Spleen (tissue), 11 donors: Measurements from ENCODE around the gene CNKSR3. TPM values are rescaled to one million over a fixed set of nuclear protein-coding genes. Genes with fewer than 3 reads are reported as not detected.

Experiments
- DNase-seq: peaks from one replicate; pipeline ENCODE4 v3.0.0-alpha.2; 2020
- H3K27ac ChIP-seq, 8 donors: fragments of 200-600 bp; sonication (generic) in 7 of 8; 1 replicate in 4 of 8; 2 replicates in 4 of 8; pipeline versions ENCODE4 v1.5.0 to v1.8.0; 2016 to 2021; ENCODE audit warnings: inconsistent platforms in 4 of 8, mild to moderate bottlenecking in 4 of 8, moderate library complexity in 1 of 8
- H3K27me3 ChIP-seq, 7 donors: fragments of 200-600 bp; sonication (generic) in 6 of 7; replicated peaks in 1 of 7; 1 replicate in 4 of 7; 2 replicates in 3 of 7; pipeline versions ENCODE4 v1.5.0 to v1.8.0; 2016 to 2021; ENCODE audit warnings: inconsistent platforms in 3 of 7, mild to moderate bottlenecking in 1 of 7
- H3K36me3 ChIP-seq, 6 donors: fragments of 200-600 bp; sonication (generic) in 5 of 6; 1 replicate in 4 of 6; 2 replicates in 2 of 6; pipeline versions ENCODE4 v1.5.0 to v1.8.0; 2016 to 2021; ENCODE audit warnings: inconsistent platforms in 2 of 6
- H3K4me1 ChIP-seq, 6 donors: fragments of 200-600 bp; sonication (generic) in 5 of 6; 1 replicate in 3 of 6; 2 replicates in 3 of 6; pipeline versions ENCODE4 v1.5.0 to v1.8.0; 2016 to 2021; ENCODE audit warnings: inconsistent platforms in 3 of 6
- H3K4me3 ChIP-seq, 8 donors: fragments of 200-600 bp; sonication (generic) in 7 of 8; 1 replicate in 4 of 8; 2 replicates in 4 of 8; pipeline versions ENCODE4 v1.5.0 to v1.8.0; 2016 to 2021; ENCODE audit warnings: inconsistent platforms in 4 of 8, mild to moderate bottlenecking in 4 of 8, moderate library complexity in 2 of 8
- H3K9me3 ChIP-seq, 8 donors: fragments of 200-600 bp; sonication (generic) in 7 of 8; 1 replicate in 4 of 8; 2 replicates in 4 of 8; pipeline versions ENCODE4 v1.5.0 to v1.8.0; 2016 to 2021; ENCODE audit warnings: inconsistent platforms in 4 of 8
- CTCF ChIP-seq, 11 experiments: fragments of 200-600 bp in 7 of 11; fragments of 450-650 bp in 4 of 11; sonication (generic) in 4 of 11; IDR thresholded peaks in 8 of 11; conservative IDR thresholded peaks in 3 of 11; 1 replicate in 7 of 11; 2 replicates in 4 of 11; pipeline versions ENCODE4 v1.4.0 to v1.8.0; 2016 to 2021; ENCODE audit warnings: antibody characterized with exemption in 11 of 11, inconsistent platforms in 4 of 11, mild to moderate bottlenecking in 1 of 11
- POLR2A ChIP-seq, 3 donors: fragments of 450-650 bp; IDR thresholded peaks; one replicate each; pipeline ENCODE4 v1.5.1; 2017; ENCODE audit warnings: antibody characterized with exemption in 3 of 3, mild to moderate bottlenecking in 1 of 3
- POLR2AphosphoS5 ChIP-seq, 3 donors: sonication (generic); formaldehyde crosslinking; IDR thresholded peaks; one replicate each; pipeline ENCODE4 v1.5.1; 2017; ENCODE audit warnings: antibody characterized with exemption in 3 of 3
- WGBS, 5 donors: extraction: QIAGEN DNeasy Blood & Tissue Kit in 3 of 5; methylation state at CpG; one replicate each; pipeline versions ENCODE4 v1.1.5 to v1.1.7; 2013 to 2018; 5-methylcytosine and 5-hydroxymethylcytosine counted together
- intact Hi-C: fragments of 100-400 bp; cut with DNase I; formaldehyde crosslinking; loops from one replicate; pipeline ENCODE4 v1.15.0; 2023; ENCODE audit warnings: low total_unique reads
- polyA plus RNA-seq, 3 donors: library from polyadenylated mRNA; stranded (reverse); fragments of 200-250 nt; gene quantifications; one replicate each; pipeline ENCODE4 v1.2.1, GENCODE V29; 2013
- total RNA-seq, 7 donors: library from RNA; depleted of rRNA in 3 of 7; stranded (reverse); fragments of >200 nt in 3 of 7; fragmentation: NEBNext Ultra II Directional in 4 of 7; extraction: Animal tissue kit (Norgen Biotek cat#: 25700) in 4 of 7; gene quantifications; one replicate each; pipeline versions ENCODE4 v1.1.0 to v1.2.1, GENCODE V29; 2016 to 2021
- donor health status: healthy with polysubstance abuse.
- donor health status: DM: no; HTN: no; CAD: no; lungs with moderate emphysema.
- donor health status: DM: no; HTN: no; CAD: no.
- donor health status: Bipolar disorder and iron deficiency.
- donor health status: healthy.
- donor health status: DM: no; HTN: no; CAD: no.
- donor health status: DM: yes; HTN: yes; CAD: no.

CNKSR3 gene
- total and polyA plus RNA-seq, 10 donors, result 1.7 to 45.0 (median 18.0) TPM

- H3K27ac ChIP-seq, result no peak overlapping the region
- H3K4me1 ChIP-seq, result peaks cover 0 to 35% (median 15%) of the 10 kb centered on the region in 6 donors
- intact Hi-C loops, result no loop called here
- TF ChIP-seq POLR2A (IDR thresholded peaks at IDR 0.05) (no peak), CTCF (IDR thresholded peaks at IDR 0.05 in 8 of 11, conservative IDR thresholded peaks at IDR 0.05 in 3 of 11) (no peak)
- WGBS, 5 donors, result 66 to 81% (median 76%) methylated on average over 2 of the region's 2 CpGs
- no peak for DNase-seq
- H3K9me3 ChIP-seq, result no peaks in the 10 kb centered on the region
- H3K4me3 ChIP-seq, result no peak overlapping the region
- H3K27me3 ChIP-seq, result no peaks in the 10 kb centered on the region
- peaks cover 0 to 4% (median 0%) of the 10 kb centered on the region in 6 donors for H3K36me3 ChIP-seq
Observed at GRCh38 chr6:154445417-154445816, 65.1 kb downstream of the CNKSR3 start.

- TF ChIP-seq POLR2AphosphoS5 (IDR thresholded peaks at IDR 0.05) (no peak), POLR2A (IDR thresholded peaks at IDR 0.05) (no peak), CTCF (IDR thresholded peaks at IDR 0.05 in 8 of 11, conservative IDR thresholded peaks at IDR 0.05 in 3 of 11) (no peak)
- H3K27me3 ChIP-seq, result no peaks in the 10 kb centered on the region
- no peak overlapping the region for H3K4me3 ChIP-seq
- no peaks in the 10 kb centered on the region for H3K9me3 ChIP-seq
- H3K36me3 ChIP-seq, result peaks cover 0 to 4% (median 0%) of the 10 kb centered on the region in 6 donors
- WGBS, 5 donors, result 93 to 97% (median 95%) methylated on average over 12 of the region's 12 CpGs
- peaks cover 0 to 13% (median 0%) of the 10 kb centered on the region in 6 donors for H3K4me1 ChIP-seq
- intact Hi-C loops, result no loop called here
- H3K27ac ChIP-seq, result no peak overlapping the region
- DNase-seq, result no peak
Observed at GRCh38 chr6:154441995-154442310, 68.5 kb downstream of the CNKSR3 start.

GRCh38 chr6:154440422-154441043 lies 70.0 kb downstream of the CNKSR3 start:
- intact Hi-C loops, result no loop called here
- Histone ChIP-seq H3K27me3 (no peaks in the 10 kb centered on the region), H3K4me3 (no peak overlapping the region), H3K4me1 (peaks cover 0 to 6% (median 0%) of the 10 kb centered on the region in 6 donors), H3K36me3 (peaks cover 0 to 4% (median 0%) of the 10 kb centered on the region in 6 donors), H3K27ac (no peak overlapping the region), H3K9me3 (no peaks in the 10 kb centered on the region)
- no peak for DNase-seq
- TF ChIP-seq POLR2A (IDR thresholded peaks at IDR 0.05), result no peak
- TF ChIP-seq POLR2AphosphoS5 (IDR thresholded peaks at IDR 0.05), result no peak
- no peak for TF ChIP-seq CTCF (IDR thresholded peaks at IDR 0.05 in 8 of 11, conservative IDR thresholded peaks at IDR 0.05 in 3 of 11)
- WGBS, 5 donors, result 86 to 100% (median 94%) methylated on average over 1 of the region's 1 CpG

- DNase-seq, result no peak
- WGBS, 5 donors, result 57 to 84% (median 77%) methylated on average over 3 of the region's 3 CpGs
- Histone ChIP-seq H3K27me3 (no peaks in the 10 kb centered on the region), H3K27ac (no peak overlapping the region), H3K9me3 (no peaks in the 10 kb centered on the region), H3K36me3 (peaks cover 0 to 4% (median 0%) of the 10 kb centered on the region in 6 donors), H3K4me1 (peaks cover 0 to 4% (median 0%) of the 10 kb centered on the region in 6 donors), H3K4me3 (no peak overlapping the region)
- TF ChIP-seq POLR2AphosphoS5 (IDR thresholded peaks at IDR 0.05) (no peak), CTCF (IDR thresholded peaks at IDR 0.05 in 8 of 11, conservative IDR thresholded peaks at IDR 0.05 in 3 of 11) (no peak), POLR2A (IDR thresholded peaks at IDR 0.05) (no peak)
- intact Hi-C loops, result no loop called here
Observed at GRCh38 chr6:154440022-154440421, 70.5 kb downstream of the CNKSR3 start.
